GM12873 (cell line): ENCODE data around the gene GRIK2.

ENCODE experiments used
- CTCF ChIP-seq: IDR thresholded peaks from 2 replicates; pipeline ENCODE4 v1.5.1; 2012; ENCODE audit warnings: low read depth, mild to moderate bottlenecking, moderate library complexity, low read length, control low read depth; ENCODE audit not compliant: insufficient read depth; ENCODE audit errors: missing control alignments

GRIK2 gene

DNA sequence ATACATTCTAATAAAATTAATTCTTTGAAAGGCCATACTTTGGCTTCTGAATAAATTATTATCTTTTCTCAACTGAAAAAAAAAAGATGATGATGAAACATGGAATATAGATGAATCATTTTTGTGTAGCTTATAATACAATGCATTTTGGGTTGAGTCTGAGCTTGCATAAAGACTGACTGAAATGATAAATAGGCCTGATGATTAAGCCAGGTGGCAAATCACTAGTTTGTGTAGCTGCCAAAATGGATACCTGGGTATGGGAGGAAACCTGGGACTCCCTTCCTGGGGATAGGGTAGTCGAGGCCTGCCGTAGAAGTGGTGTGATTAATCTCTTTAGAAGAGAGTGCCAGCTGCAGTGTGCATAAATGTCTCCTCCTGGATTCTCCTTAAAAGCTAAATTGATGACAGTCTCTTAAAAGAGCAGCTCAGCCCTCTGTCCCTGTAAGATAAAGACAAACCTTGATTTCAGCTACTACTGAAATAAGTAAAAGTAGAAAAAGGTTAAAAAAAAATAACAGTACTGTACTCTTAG is 275.1 kb downstream of the GRIK2 start:
- no peak for TF ChIP-seq CTCF

DNA sequence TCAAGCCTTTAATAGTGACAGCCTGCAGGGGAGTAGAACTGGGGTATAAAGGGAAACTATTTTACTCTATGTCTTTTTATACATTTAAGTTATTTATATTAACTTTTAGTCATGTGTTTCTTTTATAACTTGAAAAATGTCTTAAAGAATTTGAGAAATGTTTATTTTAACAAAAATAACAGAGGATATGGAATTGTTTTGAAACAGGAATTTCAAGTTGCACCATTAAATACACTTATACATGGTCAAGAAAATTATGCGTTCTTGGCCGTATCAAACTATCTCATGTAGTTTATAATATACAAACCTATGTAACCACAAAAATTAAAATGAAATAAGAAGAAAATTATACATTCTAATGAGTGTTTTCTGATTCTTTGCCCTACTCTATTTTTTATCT is 282.7 kb downstream of the GRIK2 start:
- no peak for TF ChIP-seq CTCF

DNA sequence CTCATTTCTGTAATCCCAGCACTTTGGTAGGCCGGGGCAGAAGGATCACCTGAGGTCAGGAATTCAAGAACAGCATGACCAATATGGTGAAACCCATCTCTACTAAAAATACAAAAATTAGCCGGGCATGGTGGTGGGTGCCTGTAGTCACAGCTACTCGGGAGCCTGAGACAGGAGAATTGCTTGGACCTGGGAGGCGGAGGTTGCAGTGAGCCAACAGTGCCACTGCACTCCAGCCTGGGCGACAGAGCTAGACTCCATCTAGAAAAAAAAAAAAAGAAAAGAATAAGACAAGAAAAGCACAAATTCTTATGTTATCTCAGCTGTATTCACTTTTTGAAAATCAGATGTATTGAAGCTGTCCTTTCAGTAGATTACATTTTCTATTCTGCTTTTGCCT is 289.4 kb downstream of the GRIK2 start:
- TF ChIP-seq CTCF: no peak

GRCh38 chr6:101683884-101684283 is 290.4 kb downstream of the GRIK2 start:
- no peak for TF ChIP-seq CTCF

DNA sequence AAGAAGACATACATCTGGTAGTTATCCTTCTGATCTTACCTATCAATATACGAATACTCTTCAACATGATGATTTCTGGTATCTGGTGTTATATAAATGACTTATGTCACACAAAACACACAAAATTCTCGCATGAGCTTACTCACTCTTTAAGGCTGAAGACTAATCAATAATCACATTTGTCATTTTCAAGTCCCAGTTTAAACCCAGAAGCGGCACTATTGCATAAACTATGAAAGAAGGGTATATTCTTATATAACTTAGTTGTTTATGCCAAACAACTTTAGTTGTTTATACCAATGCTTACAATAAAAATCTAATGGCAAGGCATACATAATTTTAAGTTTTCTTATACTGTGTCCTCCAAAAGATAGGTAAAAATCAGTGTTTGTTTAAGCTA is 293.1 kb downstream of the GRIK2 start:
- TF ChIP-seq CTCF: no peak

- TF ChIP-seq CTCF: no peak
Observed at GRCh38 chr6:101689156-101689555, 295.6 kb downstream of the GRIK2 start.

DNA sequence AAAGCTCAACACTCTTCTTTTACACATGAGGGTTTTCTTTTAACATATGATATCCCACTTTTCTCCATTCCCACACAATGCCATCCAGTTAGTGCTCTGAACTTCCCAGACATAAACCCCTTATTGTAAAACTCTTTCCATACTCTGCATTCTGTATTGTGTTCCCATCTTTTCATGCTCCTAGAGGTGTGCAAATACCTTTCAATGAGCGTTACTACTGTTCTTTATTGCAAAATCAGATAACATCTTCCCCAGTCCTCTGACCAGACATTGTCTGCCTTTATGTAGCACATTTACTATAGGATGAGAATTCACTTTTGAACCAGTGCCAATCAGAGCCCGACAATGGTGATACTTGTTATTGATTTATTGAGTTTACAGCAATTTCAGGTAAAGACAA is 296.2 kb downstream of the GRIK2 start:
- TF ChIP-seq CTCF: no peak
